GM23248 (cell line): ENCODE measurements around the gene ARHGAP24. TPM values are rescaled to one million over a fixed set of nuclear protein-coding genes. Genes with fewer than 3 reads are reported as not detected.
A peak's percentile ranks its signal among the peaks of the same experiment; 100 is the strongest.

Experiments used
- DNase-seq: peaks from one replicate; pipeline ENCODE4 v3.0.0-alpha.2; 2015
- H2AFZ ChIP-seq: fragments of 200-600 bp; sonication (generic); 2 replicates; pipeline ENCODE4 v1.6.1; 2016; ENCODE audit warnings: antibody characterized with exemption
- H3F3A ChIP-seq: fragments of 200-600 bp; sonication (generic); 2 replicates; pipeline ENCODE4 v1.6.1; 2016; ENCODE audit warnings: mild to moderate bottlenecking, antibody characterized with exemption, mixed run types; ENCODE audit not compliant: insufficient read depth
- H3K27ac ChIP-seq: fragments of 200-600 bp; sonication (generic); 2 replicates; pipeline ENCODE4 v1.5.1; 2016; ENCODE audit warnings: mild to moderate bottlenecking
- H3K27me3 ChIP-seq: fragments of 200-600 bp; sonication (generic); replicated peaks from 2 replicates; pipeline ENCODE4 v1.6.1; 2016; ENCODE audit warnings: mild to moderate bottlenecking; ENCODE audit not compliant: insufficient read depth
- H3K36me3 ChIP-seq: fragments of 200-600 bp; sonication (generic); 2 replicates; pipeline ENCODE4 v1.6.1; 2016; ENCODE audit warnings: low read depth, mild to moderate bottlenecking
- H3K4me1 ChIP-seq: fragments of 200-600 bp; sonication (generic); 2 replicates; pipeline ENCODE4 v1.6.1; 2016; ENCODE audit warnings: mild to moderate bottlenecking; ENCODE audit not compliant: insufficient read depth
- H3K4me2 ChIP-seq: fragments of 200-600 bp; sonication (generic); one replicate; pipeline ENCODE4 v1.6.1; 2016; ENCODE audit warnings: mild to moderate bottlenecking; ENCODE audit not compliant: unreplicated experiment
- H3K4me3 ChIP-seq: fragments of 200-600 bp; sonication (generic); 2 replicates; pipeline ENCODE4 v1.5.1; 2016; ENCODE audit warnings: mild to moderate bottlenecking
- H3K79me2 ChIP-seq: fragments of 200-600 bp; sonication (generic); 2 replicates; pipeline ENCODE4 v1.6.1; 2016; ENCODE audit warnings: mild to moderate bottlenecking; ENCODE audit not compliant: insufficient read depth
- H3K9ac ChIP-seq: fragments of 200-600 bp; sonication (generic); 2 replicates; pipeline ENCODE4 v1.6.1; 2016; ENCODE audit warnings: mild to moderate bottlenecking
- H3K9me2 ChIP-seq: fragments of 200-600 bp; sonication (generic); 2 replicates; pipeline ENCODE4 v1.6.1; 2016; ENCODE audit warnings: mixed run types, mild to moderate bottlenecking, moderate library complexity; ENCODE audit not compliant: insufficient read depth
- H3K9me3 ChIP-seq: fragments of 200-600 bp; sonication (generic); one replicate; pipeline ENCODE4 v1.6.1; 2017; ENCODE audit warnings: low read depth
- H4K20me1 ChIP-seq: fragments of 200-600 bp; sonication (generic); 2 replicates; pipeline ENCODE4 v1.6.0; 2016; ENCODE audit not compliant: insufficient read depth
- EZH2 ChIP-seq: fragments of 200-600 bp; sonication (generic); IDR thresholded peaks from 2 replicates; pipeline ENCODE4 v1.6.1; 2018; ENCODE audit warnings: antibody characterized with exemption, mild to moderate bottlenecking; ENCODE audit not compliant: insufficient read depth, poor library complexity, severe bottlenecking
- EZH2phosphoT487 ChIP-seq: fragments of 200-600 bp; sonication (generic); IDR thresholded peaks from 2 replicates; pipeline ENCODE4 v1.6.1; 2018; ENCODE audit warnings: antibody characterized with exemption, moderate library complexity, mild to moderate bottlenecking, low read depth; ENCODE audit not compliant: insufficient read depth
- WGBS, 2 experiments: methylation state at CpG; one replicate each; pipeline ENCODE4 v1.1.6; 2015 to 2017; ENCODE audit warnings: low lambda C conversion rate in 2 of 2, low coverage in 1 of 2; ENCODE audit errors: missing lambda C conversion rate in 2 of 2; 5-methylcytosine and 5-hydroxymethylcytosine counted together
- in situ Hi-C: fragments of 300-500 bp; cut with MboI; formaldehyde crosslinking; loops from 2 replicates; pipeline ENCODE4 v1.15.0; 2020
- polyA plus RNA-seq: library from polyadenylated mRNA; unstranded; fragments of >200 nt; fragmentation: Nextera tagmentation; extraction: Ambion mirVana; gene quantifications from 2 replicates; pipeline ENCODE4 v1.2.1, GENCODE V29; 2016
- total RNA-seq: library from RNA; depleted of rRNA; stranded (reverse); fragments of >200 nt; shearing (Covaris generic); gene quantifications from 2 replicates; pipeline ENCODE4 v1.2.3, GENCODE V29; 2014

The ARHGAP24 gene
- total and polyA plus RNA-seq, 2 experiments from 2014 or later = 24.1 to 31.6 TPM

- no peak overlapping the region for H3K4me3 ChIP-seq
- no peaks in the 10 kb centered on the region for H3K36me3 ChIP-seq
- peak overlapping the region; percentile 55 for H3K9ac ChIP-seq
- H3K4me2 ChIP-seq = peak overlapping the region; percentile 19
- peaks cover 82% of the 10 kb centered on the region for H3K4me1 ChIP-seq
- TF ChIP-seq EZH2phosphoT487 = no peak
- no peak for TF ChIP-seq EZH2
- H3K27ac ChIP-seq = peak overlapping the region; percentile 92
- peak; percentile 88 for DNase-seq
- H2AFZ ChIP-seq = no peak overlapping the region
- in situ Hi-C loops = no loop called here
- no peaks in the 10 kb centered on the region for H3K27me3 ChIP-seq
- peaks cover 97% of the 10 kb centered on the region for H3K79me2 ChIP-seq
- WGBS, 2 experiments = 52 to 54% methylated on average over 3 of the region's 3 CpGs
- no peaks in the 10 kb centered on the region for H4K20me1 ChIP-seq
- H3F3A ChIP-seq = peaks cover 71% of the 10 kb centered on the region
- H3K9me2 ChIP-seq = no peaks in the 10 kb centered on the region; the same call in 1 of the 2 replicates
- H3K9me3 ChIP-seq = no peaks in the 10 kb centered on the region
Observed at GRCh38 chr4:85787133-85787532, 312.2 kb downstream of the ARHGAP24 start.

GRCh38 chr4:85788604-85789003 is 313.7 kb downstream of the ARHGAP24 start:
- Histone ChIP-seq H3K4me2 (no peak overlapping the region), H3K9ac (no peak overlapping the region), H3K27me3 (no peaks in the 10 kb centered on the region), H3K9me3 (no peaks in the 10 kb centered on the region), H3F3A (peaks cover 64% of the 10 kb centered on the region), H3K27ac (no peak overlapping the region), H3K4me3 (no peak overlapping the region), H3K36me3 (no peaks in the 10 kb centered on the region), H3K9me2 (no peaks in the 10 kb centered on the region; the same call in 1 of the 2 replicates), H4K20me1 (no peaks in the 10 kb centered on the region), H3K4me1 (peaks cover 83% of the 10 kb centered on the region), H2AFZ (no peak overlapping the region), H3K79me2 (peaks cover 98% of the 10 kb centered on the region)
- WGBS, 2 experiments = 56 to 59% methylated on average over 2 of the region's 2 CpGs
- DNase-seq = no peak
- TF ChIP-seq EZH2phosphoT487 = no peak
- no peak for TF ChIP-seq EZH2
- in situ Hi-C loops = no loop called here

GRCh38 chr4:85789241-85789640 is 314.3 kb downstream of the ARHGAP24 start:
- Histone ChIP-seq H3K4me1 (peaks cover 83% of the 10 kb centered on the region), H3K4me2 (no peak overlapping the region), H3K36me3 (no peaks in the 10 kb centered on the region), H3F3A (peaks cover 58% of the 10 kb centered on the region), H3K79me2 (peaks cover 100% of the 10 kb centered on the region), H3K27ac (no peak overlapping the region), H3K9ac (no peak overlapping the region), H3K4me3 (no peak overlapping the region), H3K9me2 (no peaks in the 10 kb centered on the region; the same call in 1 of the 2 replicates), H3K9me3 (no peaks in the 10 kb centered on the region), H3K27me3 (no peaks in the 10 kb centered on the region), H2AFZ (no peak overlapping the region), H4K20me1 (no peaks in the 10 kb centered on the region)
- in situ Hi-C loops = no loop called here
- WGBS, 2 experiments = 90 to 96% methylated on average over 3 of the region's 3 CpGs
- no peak for TF ChIP-seq EZH2phosphoT487
- TF ChIP-seq EZH2 = no peak
- DNase-seq = no peak

- peaks cover 45% of the 10 kb centered on the region for H3F3A ChIP-seq
- H3K9me2 ChIP-seq = no peaks in the 10 kb centered on the region; the same call in 1 of the 2 replicates
- H4K20me1 ChIP-seq = no peaks in the 10 kb centered on the region
- peak; percentile 84 for DNase-seq
- H3K4me2 ChIP-seq = peak overlapping the region; percentile 29
- no peaks in the 10 kb centered on the region for H3K9me3 ChIP-seq
- peak overlapping the region; percentile 89 for H3K27ac ChIP-seq
- TF ChIP-seq EZH2 (no peak), EZH2phosphoT487 (no peak)
- H3K36me3 ChIP-seq = no peaks in the 10 kb centered on the region
- H3K9ac ChIP-seq = peak overlapping the region; percentile 53
- in situ Hi-C loops = no loop called here
- H3K27me3 ChIP-seq = no peaks in the 10 kb centered on the region
- peaks cover 70% of the 10 kb centered on the region for H3K4me1 ChIP-seq
- peaks cover 100% of the 10 kb centered on the region for H3K79me2 ChIP-seq
- no peak overlapping the region for H3K4me3 ChIP-seq
- H2AFZ ChIP-seq = no peak overlapping the region
Observed at GRCh38 chr4:85790582-85790981, 315.6 kb downstream of the ARHGAP24 start.
